Lower leg skin (tissue), 4 donors: Measurements from ENCODE around the gene CCS. TPM values are rescaled to one million over a fixed set of nuclear protein-coding genes. Genes with fewer than 3 reads are reported as not detected.

Source experiments
- DNase-seq, 2 donors: peaks; one replicate each; pipeline ENCODE4 v3.0.0-alpha.2; 2019; ENCODE audit warnings: low spot score in 2 of 2
- H3K4me3 ChIP-seq: fragments of 200-600 bp; sonication (generic); 2 replicates; pipeline ENCODE4 v1.5.1; 2017; ENCODE audit warnings: mild to moderate bottlenecking, low read depth; ENCODE audit not compliant: poor library complexity, severe bottlenecking
- CTCF ChIP-seq, 3 donors: fragments of 450-650 bp; IDR thresholded peaks; one replicate each; pipeline ENCODE4 v1.5.1; 2016; ENCODE audit warnings: antibody characterized with exemption in 3 of 3, mild to moderate bottlenecking in 3 of 3, moderate library complexity in 2 of 3
- POLR2A ChIP-seq, 2 donors: fragments of 450-650 bp; IDR thresholded peaks; one replicate each; pipeline ENCODE4 v1.6.1; 2016 to 2017; ENCODE audit warnings: antibody characterized with exemption in 2 of 2, mild to moderate bottlenecking in 1 of 2, moderate library complexity in 1 of 2
- WGBS, 2 donors: methylation state at CpG; one replicate each; pipeline ENCODE4 v1.1.5; 2018; 5-methylcytosine and 5-hydroxymethylcytosine counted together
- intact Hi-C: fragments of 100-400 bp; cut with DNase I; formaldehyde crosslinking; loops from one replicate; pipeline ENCODE4 v1.15.0; 2023; ENCODE audit warnings: low total_unique reads
- total RNA-seq, 4 donors: library from RNA; depleted of rRNA; stranded (reverse); fragments of >200 nt; gene quantifications; one replicate each; pipeline ENCODE4 v1.1.0, GENCODE V29; 2016

Gene CCS
- total RNA-seq, 4 donors from 2014 or later, result 13.7 to 24.2 (median 15.2) TPM

- intact Hi-C loops, result no loop called here
- DNase-seq, result no peak
- TF ChIP-seq POLR2A (IDR thresholded peaks at IDR 0.05), result no peak
- no peak overlapping the region for H3K4me3 ChIP-seq
- WGBS, 2 donors, result 16 to 21% methylated on average over 17 to 24 of the region's 50 CpGs
These were observed 33.7 kb upstream of the CCS start for GRCh38 chr11:66559142-66559865.

GRCh38 chr11:66559866-66560676 is 32.9 kb upstream of the CCS start:
- H3K4me3 ChIP-seq, result no peak overlapping the region
- 73 to 77% methylated on average over 23 to 27 of the region's 27 CpGs for WGBS, 2 donors
- DNase-seq, result no peak
- TF ChIP-seq POLR2A (IDR thresholded peaks at IDR 0.05) (no peak), CTCF (IDR thresholded peaks at IDR 0.05) (no peak)
- intact Hi-C loops, result no loop called here

- 77 to 80% methylated on average over 14 of the region's 14 CpGs for WGBS, 2 donors
- no peak overlapping the region for H3K4me3 ChIP-seq
- DNase-seq, result no peak
- intact Hi-C loops, result no loop called here
- no peak for TF ChIP-seq POLR2A (IDR thresholded peaks at IDR 0.05)
- TF ChIP-seq CTCF (IDR thresholded peaks at IDR 0.05), result no peak
These were observed 31.6 kb upstream of the CCS start for GRCh38 chr11:66561178-66561974.

GRCh38 chr11:66561975-66562248 is 31.1 kb upstream of the CCS start:
- no peak overlapping the region for H3K4me3 ChIP-seq
- intact Hi-C loops, result no loop called here
- no peak for DNase-seq
- 93 to 94% methylated on average over 9 of the region's 9 CpGs for WGBS, 2 donors
- no peak for TF ChIP-seq CTCF (IDR thresholded peaks at IDR 0.05)

- intact Hi-C loops, result no loop called here
- no peak overlapping the region for H3K4me3 ChIP-seq
- WGBS, 2 donors, result 57 to 73% methylated on average over 2 of the region's 2 CpGs
- TF ChIP-seq CTCF (IDR thresholded peaks at IDR 0.05) (no peak), POLR2A (IDR thresholded peaks at IDR 0.05) (no peak)
- DNase-seq, result no peak
These were observed 30.7 kb upstream of the CCS start for GRCh38 chr11:66562275-66562674.
